CD4-positive, CD25-positive, alpha-beta regulatory T cell (primary cell): Measurements from ENCODE around the gene QPRT. TPM values are rescaled to one million over a fixed set of nuclear protein-coding genes. Genes with fewer than 3 reads are reported as not detected.
"Not testable (repeated sequence)": the region's sequence is repeated elsewhere in the genome, so short reads cannot be mapped to it uniquely, and the experiment has no call there.

Experiments used
- ATAC-seq, 2 donors: fragments of 150-1000 bp; cut with Tn5 transposase; one replicate each; pipeline ENCODE4 v1.10.0; 2021; ENCODE audit warnings: low read depth in 2 of 2, moderate number of reproducible peaks in 2 of 2, moderate library complexity in 1 of 2
- DNase-seq, 3 donors: peaks; one replicate each; pipeline versions ENCODE4 v3.0.0 to v3.0.0-alpha.2; 2012 to 2022; ENCODE audit warnings: mixed read lengths in 1 of 3
- H3K27ac ChIP-seq: one replicate; pipeline ENCODE4 v1.7.0; 2013; ENCODE audit warnings: mild to moderate bottlenecking, low read length; ENCODE audit not compliant: insufficient read depth, poor library complexity, severe bottlenecking
- H3K27me3 ChIP-seq: one replicate; pipeline ENCODE4 v1.7.0; 2013; ENCODE audit warnings: low read length; ENCODE audit not compliant: control insufficient read depth, insufficient read depth
- H3K36me3 ChIP-seq: one replicate; pipeline ENCODE4 v1.7.0; 2013; ENCODE audit warnings: mild to moderate bottlenecking, low read length, moderate library complexity; ENCODE audit not compliant: control insufficient read depth, insufficient read depth
- H3K4me1 ChIP-seq: 2 replicates; pipeline ENCODE4 v1.7.0; 2013; ENCODE audit warnings: mild to moderate bottlenecking, low read length; ENCODE audit not compliant: insufficient read depth, control insufficient read depth, poor library complexity, severe bottlenecking
- H3K4me3 ChIP-seq: one replicate; pipeline ENCODE4 v1.7.0; 2013; ENCODE audit warnings: low read depth, mild to moderate bottlenecking, low read length, moderate library complexity
- H3K9me3 ChIP-seq, 2 experiments: 1 replicate in 1 of 2; 2 replicates in 1 of 2; pipeline ENCODE4 v1.7.0; 2013; ENCODE audit warnings: low read length in 2 of 2, mild to moderate bottlenecking in 1 of 2, moderate library complexity in 1 of 2; ENCODE audit not compliant: control insufficient read depth in 2 of 2
- H3K27ac Mint-ChIP-seq, 3 donors: one replicate each; pipeline ENCODE4 v1.8.0; 2020 to 2022; ENCODE audit warnings: mild to moderate bottlenecking in 3 of 3, mixed read lengths in 3 of 3, moderate library complexity in 2 of 3
- H3K27me3 Mint-ChIP-seq: one replicate; pipeline ENCODE4 v1.8.0; 2022; ENCODE audit warnings: mild to moderate bottlenecking, mixed read lengths
- H3K36me3 Mint-ChIP-seq: one replicate; pipeline ENCODE4 v1.8.0; 2020; ENCODE audit warnings: mixed read lengths
- H3K4me1 Mint-ChIP-seq, 4 donors: one replicate each; pipeline ENCODE4 v1.8.0; 2020 to 2022; ENCODE audit warnings: mixed read lengths in 4 of 4, mild to moderate bottlenecking in 1 of 4
- H3K4me3 Mint-ChIP-seq, 4 donors: one replicate each; pipeline ENCODE4 v1.8.0; 2020 to 2022; ENCODE audit warnings: mild to moderate bottlenecking in 4 of 4, mixed read lengths in 4 of 4, moderate library complexity in 3 of 4
- H3K9me3 Mint-ChIP-seq, 7 donors: one replicate each; pipeline ENCODE4 v1.8.0; 2020 to 2022; ENCODE audit warnings: mixed read lengths in 7 of 7, mild to moderate bottlenecking in 3 of 7, moderate library complexity in 2 of 7
- polyA plus RNA-seq, 4 donors: library from polyadenylated mRNA; unstranded; fragments of 300-500 nt; fragmentation: Illumina TruSeq; gene quantifications; one replicate each; pipeline ENCODE4 v1.2.3, GENCODE V29; 2021
- total RNA-seq: library from RNA; stranded (reverse); gene quantifications from one replicate; pipeline ENCODE4 v1.2.3, GENCODE V29; 2022

The QPRT gene
- total and polyA plus RNA-seq, 5 donors from 2014 or later: 0.53 to 2.4 (median 0.72) TPM

GRCh38 chr16:29653471-29653870, 25.5 kb upstream of the QPRT start:
- Mint-ChIP-seq H3K4me3 (peak overlapping the region in 1 of 4 donors; percentile 13), H3K27me3 (peaks cover 5% of the 10 kb centered on the region), H3K36me3 (no peaks in the 10 kb centered on the region), H3K4me1 (peaks cover 0 to 14% (median 3%) of the 10 kb centered on the region in 4 donors), H3K9me3 (no peaks in the 10 kb centered on the region), H3K27ac (no peak overlapping the region)
- Histone ChIP-seq H3K27ac (no peak overlapping the region), H3K9me3 (no peaks in the 10 kb centered on the region), H3K27me3 (no peaks in the 10 kb centered on the region), H3K36me3 (no peaks in the 10 kb centered on the region), H3K4me3 (no peak overlapping the region), H3K4me1 (no peaks in the 10 kb centered on the region)
- no peak for DNase-seq
- ATAC-seq: no peak

DNA sequence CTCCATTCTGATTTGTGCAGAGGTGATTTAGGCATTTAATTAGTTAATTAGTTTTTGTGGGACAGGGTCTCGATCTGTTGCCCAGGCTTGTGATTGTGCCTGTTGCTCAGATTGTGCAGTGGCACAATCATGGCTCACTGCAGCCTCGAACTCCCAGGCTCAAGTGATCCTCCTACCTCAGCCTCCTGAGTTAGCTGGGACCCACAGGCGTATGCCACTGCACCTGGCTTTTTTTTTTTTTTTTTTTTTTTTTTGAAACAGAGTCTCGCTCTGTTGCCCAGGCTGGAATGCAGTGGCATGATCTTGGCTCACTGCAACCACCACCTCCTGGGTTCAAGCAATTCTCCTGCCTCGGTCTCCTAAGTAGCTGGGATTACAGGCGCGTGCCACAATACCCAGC, 25.1 kb upstream of the QPRT start:
- H3K27me3 ChIP-seq, H3K9me3 ChIP-seq, H3K27ac Mint-ChIP-seq, ATAC-seq, H3K27me3 Mint-ChIP-seq, H3K36me3 ChIP-seq, H3K36me3 Mint-ChIP-seq, H3K4me1 ChIP-seq, H3K4me3 ChIP-seq, H3K9me3 Mint-ChIP-seq, H3K4me3 Mint-ChIP-seq, DNase-seq, H3K27ac ChIP-seq: not testable (repeated sequence)
- H3K4me1 Mint-ChIP-seq: peaks cover 0 to 14% (median 4%) of the 10 kb centered on the region in 4 donors

DNA sequence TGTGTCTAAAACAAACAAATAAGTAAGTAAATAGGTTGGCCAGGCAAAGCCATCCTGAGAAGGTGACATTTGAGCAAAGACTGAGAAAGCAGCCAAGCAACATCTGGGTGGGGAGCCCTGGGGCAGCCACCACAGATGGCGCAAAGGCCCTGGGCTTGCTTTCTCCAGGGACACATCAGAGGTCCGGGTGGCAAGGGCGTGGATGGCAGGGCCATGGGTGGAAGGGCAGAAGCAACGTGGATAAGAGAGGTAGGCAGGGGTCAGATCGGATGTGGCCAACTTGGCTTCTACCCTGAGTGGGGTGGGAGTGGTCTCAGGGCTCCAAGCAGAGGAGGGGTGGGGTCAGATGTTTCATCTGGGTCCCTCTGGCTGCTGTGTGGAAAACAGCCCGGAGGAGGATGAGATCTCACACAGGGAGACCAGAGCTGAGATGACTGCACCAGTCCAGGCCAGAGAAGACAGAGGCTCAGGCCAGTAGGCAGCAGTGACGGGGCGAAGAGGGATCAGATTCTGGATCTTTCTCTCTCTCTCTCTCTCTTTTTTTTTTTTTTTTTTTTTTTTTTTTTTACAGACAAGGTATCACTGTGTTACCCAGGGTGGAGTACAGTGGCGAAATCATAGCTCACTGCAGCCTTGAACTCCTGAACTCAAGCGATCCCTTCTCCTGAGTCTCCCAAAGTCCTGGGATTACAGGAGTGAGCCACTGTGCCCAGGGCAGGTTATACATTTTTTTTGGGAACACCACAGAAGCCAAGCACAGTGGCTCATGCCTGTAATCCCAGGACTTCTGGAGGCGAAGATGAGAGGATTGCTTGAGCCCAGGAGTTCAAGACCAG, 22.1 kb upstream of the QPRT start:
- H3K27ac Mint-ChIP-seq: peak overlapping the region in 1 of 3 donors; percentile 86
- Histone ChIP-seq H3K9me3 (no peaks in the 10 kb centered on the region), H3K27me3 (no peaks in the 10 kb centered on the region), H3K36me3 (no peaks in the 10 kb centered on the region), H3K4me1 (peaks cover 8% of the 10 kb centered on the region), H3K4me3 (no peak overlapping the region), H3K27ac (no peak overlapping the region)
- peaks cover 0 to 25% (median 12%) of the 10 kb centered on the region in 4 donors for H3K4me1 Mint-ChIP-seq
- no peak overlapping the region for H3K4me3 Mint-ChIP-seq
- DNase-seq: no peak
- no peaks in the 10 kb centered on the region for H3K9me3 Mint-ChIP-seq
- no peak for ATAC-seq
- peaks cover 5% of the 10 kb centered on the region for H3K27me3 Mint-ChIP-seq
- H3K36me3 Mint-ChIP-seq: no peaks in the 10 kb centered on the region

DNA sequence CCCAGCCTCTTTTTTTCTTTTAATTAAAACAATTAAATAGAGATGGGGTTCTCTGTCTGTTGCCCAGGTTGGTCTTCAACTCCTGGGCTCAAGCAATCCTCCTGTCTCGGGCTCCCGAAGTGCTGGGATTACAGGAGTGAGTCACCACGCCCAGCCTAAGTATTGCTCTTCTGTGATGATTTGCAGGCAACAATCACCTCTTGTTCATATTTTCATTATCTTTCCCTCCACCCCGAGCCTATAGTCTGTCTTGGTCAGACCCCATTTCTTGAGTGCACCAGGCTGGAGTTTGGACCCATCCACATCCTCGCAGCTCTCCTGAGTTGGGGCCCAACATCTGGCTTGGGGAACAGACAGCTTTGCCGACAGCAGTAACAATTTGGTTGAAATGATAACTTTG, 20.3 kb upstream of the QPRT start:
- no peak for ATAC-seq

DNA sequence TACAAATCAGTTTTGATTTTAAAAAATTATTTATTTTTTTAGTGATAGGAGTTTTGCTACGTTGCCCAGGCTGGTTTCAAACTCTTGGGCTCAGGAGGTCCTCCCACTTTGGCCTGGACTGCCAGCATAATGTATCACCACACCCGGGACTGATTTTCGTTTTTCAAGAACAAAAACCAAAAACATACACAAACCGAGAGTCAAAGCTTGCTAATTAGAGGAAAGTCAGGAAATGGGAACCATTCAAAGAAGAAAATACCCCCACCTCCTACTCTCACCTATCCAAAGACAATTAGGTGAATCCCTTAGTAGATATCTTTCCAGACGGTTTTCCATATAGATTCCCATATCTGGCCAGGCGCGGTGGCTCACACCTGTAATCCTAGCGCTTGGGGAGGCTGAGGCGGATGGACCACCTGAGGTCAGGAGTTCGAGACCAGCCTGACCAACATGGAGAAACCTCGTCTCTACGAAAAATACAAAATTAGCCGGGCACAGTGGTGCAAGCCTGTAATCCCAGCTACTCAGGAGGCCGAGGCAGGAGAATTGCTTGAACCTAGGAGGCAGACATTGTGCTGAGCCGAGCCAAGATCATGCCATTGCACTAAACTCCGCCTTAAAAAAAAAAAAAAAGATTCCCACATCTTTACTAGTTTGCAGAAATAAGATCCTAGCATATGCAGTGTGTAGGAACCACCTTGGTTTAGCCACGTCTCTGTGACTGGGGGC, 16.8 kb upstream of the QPRT start:
- peak overlapping the region; percentile 92 to 96 (median 95) for H3K27ac Mint-ChIP-seq
- no peaks in the 10 kb centered on the region for H3K9me3 ChIP-seq
- DNase-seq: no peak
- H3K36me3 ChIP-seq: peaks cover 3% of the 10 kb centered on the region
- H3K36me3 Mint-ChIP-seq: peaks cover 23% of the 10 kb centered on the region
- H3K27me3 ChIP-seq: no peaks in the 10 kb centered on the region
- peaks cover 56% of the 10 kb centered on the region for H3K4me1 ChIP-seq
- no peak for ATAC-seq
- peak overlapping the region; percentile 90 for H3K4me3 ChIP-seq
- H3K27me3 Mint-ChIP-seq: peaks cover 12% of the 10 kb centered on the region
- peak overlapping the region; percentile 98 to 100 (median 100) for H3K4me3 Mint-ChIP-seq
- peak overlapping the region; percentile 84 for H3K27ac ChIP-seq
- H3K9me3 Mint-ChIP-seq: peaks cover 0 to 2% (median 0%) of the 10 kb centered on the region in 7 donors
- H3K4me1 Mint-ChIP-seq: peaks cover 0 to 58% (median 48%) of the 10 kb centered on the region in 4 donors

More for the DNA sequence above, 20.3 kb upstream of the QPRT start:
- Histone ChIP-seq H3K9me3 (no peaks in the 10 kb centered on the region), H3K27ac (peak overlapping the region; percentile 0), H3K4me3 (no peak overlapping the region), H3K4me1 (peaks cover 21% of the 10 kb centered on the region), H3K27me3 (no peaks in the 10 kb centered on the region), H3K36me3 (no peaks in the 10 kb centered on the region)
- Mint-ChIP-seq H3K36me3 (peaks cover 2% of the 10 kb centered on the region), H3K4me1 (peaks cover 0 to 30% (median 23%) of the 10 kb centered on the region in 4 donors), H3K9me3 (no peaks in the 10 kb centered on the region), H3K27ac (peak overlapping the region; percentile 44 to 85 (median 83)), H3K4me3 (no peak overlapping the region), H3K27me3 (peaks cover 5% of the 10 kb centered on the region)
- no peak for DNase-seq

DNA sequence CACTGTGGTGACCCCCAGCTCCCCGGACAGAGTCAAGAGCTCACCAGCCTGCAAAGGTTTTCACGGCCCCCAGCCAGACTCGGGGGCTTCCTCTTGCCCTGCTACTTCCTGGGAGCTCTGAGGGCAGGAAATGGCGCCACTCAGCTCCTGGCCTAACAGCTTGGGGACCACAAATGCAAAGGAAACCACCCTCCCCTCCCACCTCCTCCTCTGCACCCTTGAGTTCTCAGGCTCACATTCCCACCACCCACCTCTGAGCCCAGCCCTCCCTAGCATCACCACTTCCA, 16.3 kb upstream of the QPRT start:
- H3K4me1 Mint-ChIP-seq: peaks cover 0 to 61% (median 50%) of the 10 kb centered on the region in 4 donors
- peaks cover 60% of the 10 kb centered on the region for H3K4me1 ChIP-seq
- H3K9me3 ChIP-seq: no peaks in the 10 kb centered on the region
- H3K27ac ChIP-seq: peak overlapping the region; percentile 84
- H3K9me3 Mint-ChIP-seq: peaks cover 0 to 2% (median 0%) of the 10 kb centered on the region in 7 donors
- peaks cover 3% of the 10 kb centered on the region for H3K36me3 ChIP-seq
- peak overlapping the region; percentile 92 to 96 (median 95) for H3K27ac Mint-ChIP-seq
- H3K4me3 ChIP-seq: peak overlapping the region; percentile 90
- H3K36me3 Mint-ChIP-seq: peaks cover 23% of the 10 kb centered on the region
- DNase-seq (peak in 2 of 3 donors; percentile 19 to 71), ATAC-seq (no peak)
- H3K27me3 ChIP-seq: no peaks in the 10 kb centered on the region
- H3K27me3 Mint-ChIP-seq: peaks cover 12% of the 10 kb centered on the region
- H3K4me3 Mint-ChIP-seq: peak overlapping the region; percentile 98 to 100 (median 100)

DNA sequence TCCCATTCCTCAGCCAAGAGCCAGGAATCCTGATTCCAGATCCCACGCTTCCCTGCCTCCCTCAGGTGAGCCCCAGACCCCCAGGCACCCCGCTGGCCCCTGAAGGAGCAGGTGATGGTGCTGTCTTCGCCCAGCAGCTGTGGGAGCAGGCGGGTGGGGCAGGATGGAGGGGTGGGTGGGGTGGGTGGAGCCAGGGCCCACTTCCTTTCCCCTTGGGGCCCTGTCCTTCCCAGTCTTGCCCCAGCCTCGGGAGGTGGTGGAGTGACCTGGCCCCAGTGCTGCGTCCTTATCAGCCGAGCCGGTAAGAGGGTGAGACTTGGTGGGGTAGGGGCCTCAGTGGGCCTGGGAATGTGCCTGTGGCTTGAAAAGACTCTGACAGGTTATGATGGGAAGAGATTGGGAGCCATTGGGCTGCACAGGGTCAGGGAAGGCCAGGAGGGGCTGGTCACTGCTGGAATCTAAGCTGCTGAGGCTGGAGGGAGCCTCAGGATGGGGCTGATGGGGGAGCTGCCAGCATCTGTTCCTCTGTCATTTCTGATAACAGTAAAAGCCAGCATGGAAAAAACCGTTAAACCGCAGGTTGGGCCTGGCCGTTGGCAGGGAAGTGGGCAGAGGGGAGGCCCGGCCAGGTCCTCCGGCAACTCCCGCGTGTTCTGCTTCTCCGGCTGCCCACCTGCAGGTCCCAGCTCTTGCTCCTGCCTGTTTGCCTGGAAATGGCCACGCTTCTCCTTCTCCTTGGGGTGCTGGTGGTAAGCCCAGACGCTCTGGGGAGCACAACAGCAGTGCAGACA, 15.8 kb upstream of the QPRT start, which contains the start of gene SPN:
SPN (plus strand) TSS at position 232 of the 791 bp plus-strand sequence; CDS start at position 714, 482 bp downstream.
- Histone ChIP-seq H3K4me3 (peak within 1 kb of the TSS; percentile 90), H3K27me3 (no peaks in the 10 kb centered on the region), H3K27ac (peak within 1 kb of the TSS; percentile 84), H3K9me3 (no peaks in the 10 kb centered on the region), H3K36me3 (peaks cover 3% of the 10 kb centered on the region), H3K4me1 (peaks cover 66% of the 10 kb centered on the region)
- H3K36me3 Mint-ChIP-seq: peaks cover 23% of the 10 kb centered on the region
- H3K4me1 Mint-ChIP-seq: peaks cover 0 to 65% (median 52%) of the 10 kb centered on the region in 4 donors
- ATAC-seq (peak; percentile 23 to 26), DNase-seq (peak; percentile 11 to 72 (median 27))
- H3K27me3 Mint-ChIP-seq: peaks cover 12% of the 10 kb centered on the region
- H3K9me3 Mint-ChIP-seq: peaks cover 0 to 2% (median 0%) of the 10 kb centered on the region in 7 donors
- peak within 1 kb of the TSS; percentile 95 to 98 (median 98) for H3K27ac Mint-ChIP-seq
- H3K4me3 Mint-ChIP-seq: peak within 1 kb of the TSS; percentile 98 to 100 (median 100)
